ENCODE data around the gene ACSM2B.
"Not testable (repeated sequence)": the region's sequence is repeated elsewhere in the genome, so short reads cannot be mapped to it uniquely, and the experiment has no call there.

The ACSM2B gene

GRCh38 chr16:20595694-20596093 lies 19.5 kb upstream of the ACSM2B start:
- H3K4me3 ChIP-seq (ENCODE audit: low read depth, low read length) = not testable (repeated sequence)

GRCh38 chr16:20595068-20595467 lies 18.9 kb upstream of the ACSM2B start:
- not testable (repeated sequence) for H3K4me3 ChIP-seq (ENCODE audit: low read depth, low read length)

- not testable (repeated sequence) for H3K4me3 ChIP-seq (ENCODE audit: low read depth, low read length)
These were observed 16.6 kb upstream of the ACSM2B start for GRCh38 chr16:20592780-20593179.

GRCh38 chr16:20589486-20589885 lies 13.3 kb upstream of the ACSM2B start:
- not testable (repeated sequence) for H3K4me3 ChIP-seq (ENCODE audit: low read depth, low read length)

- not testable (repeated sequence) for H3K4me3 ChIP-seq (ENCODE audit: low read depth, low read length)
These were observed 11.5 kb upstream of the ACSM2B start for GRCh38 chr16:20587645-20588074.

GRCh38 chr16:20586716-20587115 lies 10.5 kb upstream of the ACSM2B start:
- not testable (repeated sequence) for H3K4me3 ChIP-seq (ENCODE audit: low read depth, low read length)

- not testable (repeated sequence) for H3K4me3 ChIP-seq (ENCODE audit: low read depth, low read length)
These were observed 9.9 kb upstream of the ACSM2B start for GRCh38 chr16:20586112-20586511.

- H3K4me3 ChIP-seq (ENCODE audit: low read depth, low read length) = not testable (repeated sequence)
These were observed 4.5 kb upstream of the ACSM2B start for GRCh38 chr16:20580487-20581259.

- H3K4me3 ChIP-seq (ENCODE audit: low read depth, low read length) = not testable (repeated sequence)
These were observed 1.9 kb upstream of the ACSM2B start for GRCh38 chr16:20578091-20578490.

- not testable (repeated sequence) for H3K4me3 ChIP-seq (ENCODE audit: low read depth, low read length)
These were observed 7.0 kb downstream of the ACSM2B start for GRCh38 chr16:20569117-20569651.

- H3K4me3 ChIP-seq (ENCODE audit: low read depth, low read length) = no peak overlapping the region
These were observed 7.8 kb downstream of the ACSM2B start for GRCh38 chr16:20568404-20568803.

GRCh38 chr16:20566864-20567263 lies 9.3 kb downstream of the ACSM2B start:
- no peak overlapping the region for H3K4me3 ChIP-seq (ENCODE audit: low read depth, low read length)

GRCh38 chr16:20565334-20565733 lies 10.8 kb downstream of the ACSM2B start:
- H3K4me3 ChIP-seq (ENCODE audit: low read depth, low read length) = not testable (repeated sequence)

- not testable (repeated sequence) for H3K4me3 ChIP-seq (ENCODE audit: low read depth, low read length)
These were observed 11.9 kb downstream of the ACSM2B start for GRCh38 chr16:20564218-20564617.

GRCh38 chr16:20555628-20556027 lies 20.5 kb downstream of the ACSM2B start:
- H3K4me3 ChIP-seq (ENCODE audit: low read depth, low read length) = not testable (repeated sequence)

- H3K4me3 ChIP-seq (ENCODE audit: low read depth, low read length) = not testable (repeated sequence)
These were observed 21.5 kb downstream of the ACSM2B start for GRCh38 chr16:20554689-20555088.

- H3K4me3 ChIP-seq (ENCODE audit: low read depth, low read length) = not testable (repeated sequence)
These were observed 22.7 kb downstream of the ACSM2B start for GRCh38 chr16:20553493-20553892.

- H3K4me3 ChIP-seq (ENCODE audit: low read depth, low read length) = not testable (repeated sequence)
These were observed 29.2 kb downstream of the ACSM2B start for GRCh38 chr16:20546951-20547350.

- not testable (repeated sequence) for H3K4me3 ChIP-seq (ENCODE audit: low read depth, low read length)
These were observed 29.8 kb downstream of the ACSM2B start for GRCh38 chr16:20546278-20546853.

GRCh38 chr16:20540603-20541316 lies 35.4 kb downstream of the ACSM2B start:
- not testable (repeated sequence) for H3K4me3 ChIP-seq (ENCODE audit: low read depth, low read length)

- no peak overlapping the region for H3K4me3 ChIP-seq (ENCODE audit: low read depth, low read length)
These were observed 37.5 kb downstream of the ACSM2B start for GRCh38 chr16:20538687-20539086.

GRCh38 chr16:20538181-20538580 lies 38.0 kb downstream of the ACSM2B start:
- H3K4me3 ChIP-seq (ENCODE audit: low read depth, low read length) = no peak overlapping the region

Data from iPS-11a (cell line).